ENCODE data around the gene TXNL1.

The TXNL1 gene

GRCh38 chr18:56672981-56673380 is 34.6 kb upstream of the TXNL1 start:
- DNase-seq (ENCODE audit: low spot score) (no peak), ATAC-seq (ENCODE audit: low read depth) (no peak)
- H3K27me3 ChIP-seq (ENCODE audit: insufficient read depth, poor library complexity, severe bottlenecking), result no peaks in the 10 kb centered on the region
- TF ChIP-seq CTCF (IDR thresholded peaks at IDR 0.05; ENCODE audit: poor library complexity, severe bottlenecking), result no peak
- H3K4me1 ChIP-seq (ENCODE audit: insufficient read depth, poor library complexity, severe bottlenecking), result no peaks in the 10 kb centered on the region
- H3K4me3 ChIP-seq (ENCODE audit: severe bottlenecking), result no peak overlapping the region
- H3K9me3 ChIP-seq (ENCODE audit: severe bottlenecking), result no peaks in the 10 kb centered on the region
- H3K27ac ChIP-seq (ENCODE audit: poor library complexity, severe bottlenecking), result no peak overlapping the region
- H3K36me3 ChIP-seq (ENCODE audit: low read depth), result no peaks in the 10 kb centered on the region

- no peaks in the 10 kb centered on the region for H3K36me3 ChIP-seq (ENCODE audit: low read depth)
- no peak for TF ChIP-seq CTCF (IDR thresholded peaks at IDR 0.05; ENCODE audit: poor library complexity, severe bottlenecking)
- ATAC-seq (ENCODE audit: low read depth), result no peak
- H3K4me1 ChIP-seq (ENCODE audit: insufficient read depth, poor library complexity, severe bottlenecking), result no peaks in the 10 kb centered on the region
- no peaks in the 10 kb centered on the region for H3K27me3 ChIP-seq (ENCODE audit: insufficient read depth, poor library complexity, severe bottlenecking)
- no peaks in the 10 kb centered on the region for H3K9me3 ChIP-seq (ENCODE audit: severe bottlenecking)
- H3K27ac ChIP-seq (ENCODE audit: poor library complexity, severe bottlenecking), result no peak overlapping the region
- no peak for DNase-seq (ENCODE audit: low spot score)
- H3K4me3 ChIP-seq (ENCODE audit: severe bottlenecking), result no peak overlapping the region
These were observed 34.0 kb upstream of the TXNL1 start for GRCh38 chr18:56672391-56672790.

- no peaks in the 10 kb centered on the region for H3K27me3 ChIP-seq (ENCODE audit: insufficient read depth, poor library complexity, severe bottlenecking)
- TF ChIP-seq CTCF (IDR thresholded peaks at IDR 0.05; ENCODE audit: poor library complexity, severe bottlenecking), result no peak
- H3K27ac ChIP-seq (ENCODE audit: poor library complexity, severe bottlenecking), result no peak overlapping the region
- H3K4me1 ChIP-seq (ENCODE audit: insufficient read depth, poor library complexity, severe bottlenecking), result no peaks in the 10 kb centered on the region
- ATAC-seq (ENCODE audit: low read depth), result no peak
- H3K36me3 ChIP-seq (ENCODE audit: low read depth), result no peaks in the 10 kb centered on the region
- no peak for DNase-seq (ENCODE audit: low spot score)
- H3K4me3 ChIP-seq (ENCODE audit: severe bottlenecking), result no peak overlapping the region
- no peaks in the 10 kb centered on the region for H3K9me3 ChIP-seq (ENCODE audit: severe bottlenecking)
These were observed 24.5 kb upstream of the TXNL1 start for GRCh38 chr18:56662902-56663301.

GRCh38 chr18:56662502-56662901 is 24.1 kb upstream of the TXNL1 start:
- no peak for DNase-seq (ENCODE audit: low spot score)
- Histone ChIP-seq H3K9me3 (ENCODE audit: severe bottlenecking) (no peaks in the 10 kb centered on the region), H3K27me3 (ENCODE audit: insufficient read depth, poor library complexity, severe bottlenecking) (no peaks in the 10 kb centered on the region), H3K36me3 (ENCODE audit: low read depth) (no peaks in the 10 kb centered on the region), H3K4me1 (ENCODE audit: insufficient read depth, poor library complexity, severe bottlenecking) (no peaks in the 10 kb centered on the region), H3K27ac (ENCODE audit: poor library complexity, severe bottlenecking) (no peak overlapping the region), H3K4me3 (ENCODE audit: severe bottlenecking) (no peak overlapping the region)
- no peak for ATAC-seq (ENCODE audit: low read depth)
- no peak for TF ChIP-seq CTCF (IDR thresholded peaks at IDR 0.05; ENCODE audit: poor library complexity, severe bottlenecking)

GRCh38 chr18:56662063-56662408 is 23.6 kb upstream of the TXNL1 start:
- H3K4me1 ChIP-seq (ENCODE audit: insufficient read depth, poor library complexity, severe bottlenecking), result no peaks in the 10 kb centered on the region
- H3K4me3 ChIP-seq (ENCODE audit: severe bottlenecking), result no peak overlapping the region
- no peaks in the 10 kb centered on the region for H3K9me3 ChIP-seq (ENCODE audit: severe bottlenecking)
- no peaks in the 10 kb centered on the region for H3K27me3 ChIP-seq (ENCODE audit: insufficient read depth, poor library complexity, severe bottlenecking)
- no peak for DNase-seq (ENCODE audit: low spot score)
- no peak overlapping the region for H3K27ac ChIP-seq (ENCODE audit: poor library complexity, severe bottlenecking)
- no peak for ATAC-seq (ENCODE audit: low read depth)
- no peaks in the 10 kb centered on the region for H3K36me3 ChIP-seq (ENCODE audit: low read depth)
- TF ChIP-seq CTCF (IDR thresholded peaks at IDR 0.05; ENCODE audit: poor library complexity, severe bottlenecking), result no peak

All from RWPE2 (cell line).